ENCODE results near the gene ARHGAP24.

DNA sequence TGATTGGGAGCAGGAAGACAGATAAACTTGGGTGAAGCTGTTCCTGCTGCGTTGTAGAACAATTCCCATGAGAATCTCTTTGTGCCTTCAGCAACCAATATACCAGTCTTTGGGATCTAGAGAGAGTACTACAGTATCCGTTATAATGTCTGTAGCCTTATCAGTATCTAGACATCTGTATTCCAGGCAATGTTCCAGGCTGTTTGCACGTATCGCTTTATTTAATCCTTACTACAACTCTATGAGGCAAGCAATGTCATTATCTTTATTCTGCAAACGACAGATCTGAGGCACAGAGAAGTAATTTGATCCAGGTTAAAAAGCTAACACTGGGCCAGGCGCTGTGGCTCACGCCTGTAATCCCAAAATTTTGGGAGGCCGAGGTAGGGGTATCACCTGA lies 251.6 kb downstream of the ARHGAP24 start:
- no peak for TF ChIP-seq EZH2 (IDR thresholded peaks at IDR 0.05; ENCODE audit: low read depth, unreplicated experiment)
- no peak for TF ChIP-seq CTCF (conservative IDR thresholded peaks at IDR 0.05; ENCODE audit: low read depth in 2 of 2)
- no peak for TF ChIP-seq POLR2AphosphoS5 (IDR thresholded peaks at IDR 0.05; ENCODE audit: low read depth)
- no peak for TF ChIP-seq ETS1 (IDR thresholded peaks at IDR 0.05)
- no peak for TF ChIP-seq EZH2phosphoT487 (IDR thresholded peaks at IDR 0.05; ENCODE audit: unreplicated experiment)
- TF ChIP-seq STAT1 (IDR thresholded peaks at IDR 0.05; ENCODE audit: unreplicated experiment) = no peak
- TF ChIP-seq JUNB (IDR thresholded peaks at IDR 0.05; ENCODE audit: unreplicated experiment) = no peak
- TF ChIP-seq, protein P1, sequence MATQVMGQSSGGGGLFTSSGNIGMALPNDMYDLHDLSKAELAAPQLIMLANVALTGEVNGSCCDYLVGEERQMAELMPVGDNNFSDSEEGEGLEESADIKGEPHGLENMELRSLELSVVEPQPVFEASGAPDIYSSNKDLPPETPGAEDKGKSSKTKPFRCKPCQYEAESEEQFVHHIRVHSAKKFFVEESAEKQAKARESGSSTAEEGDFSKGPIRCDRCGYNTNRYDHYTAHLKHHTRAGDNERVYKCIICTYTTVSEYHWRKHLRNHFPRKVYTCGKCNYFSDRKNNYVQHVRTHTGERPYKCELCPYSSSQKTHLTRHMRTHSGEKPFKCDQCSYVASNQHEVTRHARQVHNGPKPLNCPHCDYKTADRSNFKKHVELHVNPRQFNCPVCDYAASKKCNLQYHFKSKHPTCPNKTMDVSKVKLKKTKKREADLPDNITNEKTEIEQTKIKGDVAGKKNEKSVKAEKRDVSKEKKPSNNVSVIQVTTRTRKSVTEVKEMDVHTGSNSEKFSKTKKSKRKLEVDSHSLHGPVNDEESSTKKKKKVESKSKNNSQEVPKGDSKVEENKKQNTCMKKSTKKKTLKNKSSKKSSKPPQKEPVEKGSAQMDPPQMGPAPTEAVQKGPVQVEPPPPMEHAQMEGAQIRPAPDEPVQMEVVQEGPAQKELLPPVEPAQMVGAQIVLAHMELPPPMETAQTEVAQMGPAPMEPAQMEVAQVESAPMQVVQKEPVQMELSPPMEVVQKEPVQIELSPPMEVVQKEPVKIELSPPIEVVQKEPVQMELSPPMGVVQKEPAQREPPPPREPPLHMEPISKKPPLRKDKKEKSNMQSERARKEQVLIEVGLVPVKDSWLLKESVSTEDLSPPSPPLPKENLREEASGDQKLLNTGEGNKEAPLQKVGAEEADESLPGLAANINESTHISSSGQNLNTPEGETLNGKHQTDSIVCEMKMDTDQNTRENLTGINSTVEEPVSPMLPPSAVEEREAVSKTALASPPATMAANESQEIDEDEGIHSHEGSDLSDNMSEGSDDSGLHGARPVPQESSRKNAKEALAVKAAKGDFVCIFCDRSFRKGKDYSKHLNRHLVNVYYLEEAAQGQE (IDR thresholded peaks at IDR 0.05; ENCODE audit: unreplicated experiment) = no peak
- no peak for TF ChIP-seq CREB1 (CRISPR knock-in tag; IDR thresholded peaks at IDR 0.05; ENCODE audit: low read depth)
- TF ChIP-seq, protein P2, sequence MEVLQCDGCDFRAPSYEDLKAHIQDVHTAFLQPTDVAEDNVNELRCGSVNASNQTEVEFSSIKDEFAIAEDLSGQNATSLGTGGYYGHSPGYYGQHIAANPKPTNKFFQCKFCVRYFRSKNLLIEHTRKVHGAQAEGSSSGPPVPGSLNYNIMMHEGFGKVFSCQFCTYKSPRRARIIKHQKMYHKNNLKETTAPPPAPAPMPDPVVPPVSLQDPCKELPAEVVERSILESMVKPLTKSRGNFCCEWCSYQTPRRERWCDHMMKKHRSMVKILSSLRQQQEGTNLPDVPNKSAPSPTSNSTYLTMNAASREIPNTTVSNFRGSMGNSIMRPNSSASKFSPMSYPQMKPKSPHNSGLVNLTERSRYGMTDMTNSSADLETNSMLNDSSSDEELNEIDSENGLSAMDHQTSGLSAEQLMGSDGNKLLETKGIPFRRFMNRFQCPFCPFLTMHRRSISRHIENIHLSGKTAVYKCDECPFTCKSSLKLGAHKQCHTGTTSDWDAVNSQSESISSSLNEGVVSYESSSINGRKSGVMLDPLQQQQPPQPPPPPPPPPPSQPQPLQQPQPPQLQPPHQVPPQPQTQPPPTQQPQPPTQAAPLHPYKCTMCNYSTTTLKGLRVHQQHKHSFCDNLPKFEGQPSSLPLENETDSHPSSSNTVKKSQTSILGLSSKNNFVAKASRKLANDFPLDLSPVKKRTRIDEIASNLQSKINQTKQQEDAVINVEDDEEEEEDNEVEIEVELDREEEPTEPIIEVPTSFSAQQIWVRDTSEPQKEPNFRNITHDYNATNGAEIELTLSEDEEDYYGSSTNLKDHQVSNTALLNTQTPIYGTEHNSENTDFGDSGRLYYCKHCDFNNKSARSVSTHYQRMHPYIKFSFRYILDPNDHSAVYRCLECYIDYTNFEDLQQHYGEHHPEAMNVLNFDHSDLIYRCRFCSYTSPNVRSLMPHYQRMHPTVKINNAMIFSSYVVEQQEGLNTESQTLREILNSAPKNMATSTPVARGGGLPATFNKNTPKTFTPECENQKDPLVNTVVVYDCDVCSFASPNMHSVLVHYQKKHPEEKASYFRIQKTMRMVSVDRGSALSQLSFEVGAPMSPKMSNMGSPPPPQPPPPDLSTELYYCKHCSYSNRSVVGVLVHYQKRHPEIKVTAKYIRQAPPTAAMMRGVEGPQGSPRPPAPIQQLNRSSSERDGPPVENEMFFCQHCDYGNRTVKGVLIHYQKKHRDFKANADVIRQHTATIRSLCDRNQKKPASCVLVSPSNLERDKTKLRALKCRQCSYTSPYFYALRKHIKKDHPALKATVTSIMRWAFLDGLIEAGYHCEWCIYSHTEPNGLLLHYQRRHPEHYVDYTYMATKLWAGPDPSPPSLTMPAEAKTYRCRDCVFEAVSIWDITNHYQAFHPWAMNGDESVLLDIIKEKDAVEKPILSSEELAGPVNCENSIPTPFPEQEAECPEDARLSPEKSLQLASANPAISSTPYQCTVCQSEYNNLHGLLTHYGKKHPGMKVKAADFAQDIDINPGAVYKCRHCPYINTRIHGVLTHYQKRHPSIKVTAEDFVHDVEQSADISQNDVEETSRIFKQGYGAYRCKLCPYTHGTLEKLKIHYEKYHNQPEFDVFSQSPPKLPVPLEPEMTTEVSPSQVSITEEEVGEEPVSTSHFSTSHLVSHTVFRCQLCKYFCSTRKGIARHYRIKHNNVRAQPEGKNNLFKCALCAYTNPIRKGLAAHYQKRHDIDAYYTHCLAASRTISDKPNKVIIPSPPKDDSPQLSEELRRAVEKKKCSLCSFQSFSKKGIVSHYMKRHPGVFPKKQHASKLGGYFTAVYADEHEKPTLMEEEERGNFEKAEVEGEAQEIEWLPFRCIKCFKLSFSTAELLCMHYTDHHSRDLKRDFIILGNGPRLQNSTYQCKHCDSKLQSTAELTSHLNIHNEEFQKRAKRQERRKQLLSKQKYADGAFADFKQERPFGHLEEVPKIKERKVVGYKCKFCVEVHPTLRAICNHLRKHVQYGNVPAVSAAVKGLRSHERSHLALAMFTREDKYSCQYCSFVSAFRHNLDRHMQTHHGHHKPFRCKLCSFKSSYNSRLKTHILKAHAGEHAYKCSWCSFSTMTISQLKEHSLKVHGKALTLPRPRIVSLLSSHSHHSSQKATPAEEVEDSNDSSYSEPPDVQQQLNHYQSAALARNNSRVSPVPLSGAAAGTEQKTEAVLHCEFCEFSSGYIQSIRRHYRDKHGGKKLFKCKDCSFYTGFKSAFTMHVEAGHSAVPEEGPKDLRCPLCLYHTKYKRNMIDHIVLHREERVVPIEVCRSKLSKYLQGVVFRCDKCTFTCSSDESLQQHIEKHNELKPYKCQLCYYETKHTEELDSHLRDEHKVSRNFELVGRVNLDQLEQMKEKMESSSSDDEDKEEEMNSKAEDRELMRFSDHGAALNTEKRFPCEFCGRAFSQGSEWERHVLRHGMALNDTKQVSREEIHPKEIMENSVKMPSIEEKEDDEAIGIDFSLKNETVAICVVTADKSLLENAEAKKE (CRISPR knock-in tag; IDR thresholded peaks at IDR 0.05) = no peak
- TF ChIP-seq ZNF114 (CRISPR knock-in tag; IDR thresholded peaks at IDR 0.05) = no peak
